ENCODE measurements around the gene ITM2B. TPM values are rescaled to one million over a fixed set of nuclear protein-coding genes. Genes with fewer than 3 reads are reported as not detected.

ITM2B gene
- total and polyA plus RNA-seq, 2 donors (not counting 1 experiment from before 2014, with no cell fraction given) = 122 to 177 TPM

DNA sequence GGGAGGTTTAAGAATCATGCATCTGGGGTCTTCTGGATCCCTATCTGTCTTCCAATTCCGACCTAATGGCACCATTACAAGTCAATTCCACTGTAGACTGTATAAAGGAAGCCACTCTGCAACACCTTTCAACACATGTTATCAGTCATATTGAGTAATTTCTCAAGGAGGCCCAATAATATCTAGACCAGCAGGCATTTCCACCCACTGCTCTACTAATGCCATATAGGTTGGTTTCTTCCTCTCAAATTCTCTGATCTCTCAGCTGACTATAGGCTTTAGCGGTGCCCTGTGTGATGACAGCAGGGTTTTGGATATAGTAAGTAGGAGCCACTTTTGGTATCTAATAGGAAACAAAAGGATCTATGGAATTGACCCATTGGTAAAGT is 12.4 kb upstream of the ITM2B start:
- intact Hi-C loops (cut with micrococcal nuclease) = no loop called here
- H3K9me3 Mint-ChIP-seq (ENCODE audit: insufficient read depth) = no peaks in the 10 kb centered on the region
- DNase-seq = peak; percentile 13

More for the DNA sequence above, 12.4 kb upstream of the ITM2B start:
- Histone ChIP-seq H3K4me1 (ENCODE audit: control insufficient read depth in 2 of 2, insufficient read depth in 2 of 2, low read length in 2 of 2) (peaks cover 30 to 32% of the 10 kb centered on the region in 2 donors), H3K9me3 (ENCODE audit: control extremely low read depth in 1 of 3, control insufficient read depth in 2 of 3, insufficient read depth in 1 of 3, low read length in 2 of 3) (peaks cover 0 to 7% (median 5%) of the 10 kb centered on the region in 3 donors), H3K36me3 (replicated peaks in 1 of 2; ENCODE audit: control extremely low read depth in 1 of 2, control insufficient read depth in 1 of 2, extremely low read depth in 1 of 2, insufficient read depth in 2 of 2, low read length in 1 of 2) (no peaks in the 10 kb centered on the region), H3K4me2 (replicated peaks; ENCODE audit: low read depth, low read length, poor library complexity, severe bottlenecking) (peak overlapping the region; percentile 73), H3K79me2 (ENCODE audit: control insufficient read depth, insufficient read depth, low read length) (no peaks in the 10 kb centered on the region), H3K4me3 (ENCODE audit: control extremely low read depth in 1 of 5, extremely low read depth in 1 of 5, insufficient read depth in 1 of 5, low read depth in 2 of 5, low read length in 4 of 5) (peak overlapping the region in 3 of 5 experiments; percentile 18 to 40 (median 27)), H3K27ac (ENCODE audit: low read length in 2 of 2) (peak overlapping the region in 1 of 2 donors; percentile 63), H4K20me1 (ENCODE audit: control insufficient read depth, insufficient read depth, low read length, poor library complexity, severe bottlenecking) (no peaks in the 10 kb centered on the region), H3K27me3 (replicated peaks in 1 of 4; ENCODE audit: control extremely low read depth in 1 of 4, control insufficient read depth in 3 of 4, insufficient read depth in 4 of 4, low read length in 3 of 4) (no peaks in the 10 kb centered on the region), H2AFZ (ENCODE audit: insufficient read depth, low read depth, low read length, poor library complexity, severe bottlenecking) (peak overlapping the region; percentile 72), H3K9ac (ENCODE audit: low read length) (peak overlapping the region; percentile 52)
- Mint-ChIP-seq H3K27me3 (peaks cover 5% of the 10 kb centered on the region), H3K4me1 (peaks cover 35% of the 10 kb centered on the region), H3K27ac (peak overlapping the region; percentile 39), H3K4me3 (peak overlapping the region; percentile 76)
- ChIA-PET CTCF (interaction anchor here (1.7 to 2.2 kb wide), 2 partner anchors 93 to 359 kb away, joined by 3 to 6 read pairs; no protein-coding TSS in a partner anchor), POLR2A (no interaction called here)
- WGBS (ENCODE audit: insufficient coverage) = no CpG with 5 or more reads among the region's 2 CpGs
- TF ChIP-seq EZH2 (IDR thresholded peaks at IDR 0.05; ENCODE audit: borderline replicate concordance, insufficient read depth, low read depth, low read length, poor library complexity, severe bottlenecking) = no peak
- TF ChIP-seq, protein P1, sequence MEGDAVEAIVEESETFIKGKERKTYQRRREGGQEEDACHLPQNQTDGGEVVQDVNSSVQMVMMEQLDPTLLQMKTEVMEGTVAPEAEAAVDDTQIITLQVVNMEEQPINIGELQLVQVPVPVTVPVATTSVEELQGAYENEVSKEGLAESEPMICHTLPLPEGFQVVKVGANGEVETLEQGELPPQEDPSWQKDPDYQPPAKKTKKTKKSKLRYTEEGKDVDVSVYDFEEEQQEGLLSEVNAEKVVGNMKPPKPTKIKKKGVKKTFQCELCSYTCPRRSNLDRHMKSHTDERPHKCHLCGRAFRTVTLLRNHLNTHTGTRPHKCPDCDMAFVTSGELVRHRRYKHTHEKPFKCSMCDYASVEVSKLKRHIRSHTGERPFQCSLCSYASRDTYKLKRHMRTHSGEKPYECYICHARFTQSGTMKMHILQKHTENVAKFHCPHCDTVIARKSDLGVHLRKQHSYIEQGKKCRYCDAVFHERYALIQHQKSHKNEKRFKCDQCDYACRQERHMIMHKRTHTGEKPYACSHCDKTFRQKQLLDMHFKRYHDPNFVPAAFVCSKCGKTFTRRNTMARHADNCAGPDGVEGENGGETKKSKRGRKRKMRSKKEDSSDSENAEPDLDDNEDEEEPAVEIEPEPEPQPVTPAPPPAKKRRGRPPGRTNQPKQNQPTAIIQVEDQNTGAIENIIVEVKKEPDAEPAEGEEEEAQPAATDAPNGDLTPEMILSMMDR (IDR thresholded peaks at IDR 0.05) = no peak
- no peak for ATAC-seq (ENCODE audit: low read depth)
